OCI-LY7 (cell line): ENCODE results near the gene ZNF729. TPM values are rescaled to one million over a fixed set of nuclear protein-coding genes. Genes with fewer than 3 reads are reported as not detected.

ENCODE experiments used
- BruUV-seq: library from RNA; stranded (reverse); fragments of 400-500 nt; replicated peaks from 2 replicates; lab custom pipeline; 2021; lab: Mats Ljungman, UMichigan
- CTCF ChIA-PET: fragments of 300-600 bp; sonication (Branson Sonifier 250); formaldehyde crosslinking; loops from one replicate; lab custom pipeline; 2022; ENCODE audit warnings: antibody characterized with exemption; ENCODE audit not compliant: unreplicated experiment; lab: Charles Lee
- POLR2A ChIA-PET: fragments of 300-600 bp; sonication (Branson Sonifier 250); formaldehyde crosslinking; loops from one replicate; lab custom pipeline; 2022; ENCODE audit warnings: antibody characterized with exemption; lab: Charles Lee
- DNase-seq: peaks from one replicate; pipeline ENCODE4 v3.0.0-alpha.2; 2015; ENCODE audit warnings: low spot score
- H2AFZ ChIP-seq: fragments of 200-600 bp; sonication (generic), shearing (Covaris generic); 2 replicates; pipeline ENCODE4 v1.6.1; 2014; ENCODE audit warnings: mild to moderate bottlenecking, antibody characterized with exemption, low read length, moderate library complexity
- H3K27ac ChIP-seq: fragments of 200-600 bp; sonication (generic); 2 replicates; pipeline ENCODE4 v1.5.1; 2014; ENCODE audit warnings: mixed run types, low read depth, mild to moderate bottlenecking, moderate library complexity, low read length, inconsistent platforms; ENCODE audit not compliant: poor library complexity, severe bottlenecking
- H3K36me3 ChIP-seq: fragments of 200-600 bp; sonication (generic); 2 replicates; pipeline ENCODE4 v1.6.1; 2014; ENCODE audit warnings: mild to moderate bottlenecking, antibody characterized with exemption, low read length, moderate library complexity, mixed read lengths; ENCODE audit not compliant: insufficient read depth
- H3K4me1 ChIP-seq: fragments of 200-600 bp; sonication (generic); 2 replicates; pipeline ENCODE4 v1.5.1; 2014; ENCODE audit warnings: mild to moderate bottlenecking, low read length; ENCODE audit not compliant: insufficient read depth, poor library complexity, severe bottlenecking
- H3K4me2 ChIP-seq: fragments of 200-600 bp; sonication (generic); 2 replicates; pipeline ENCODE4 v1.6.1; 2014; ENCODE audit warnings: mild to moderate bottlenecking, low read length
- H3K4me3 ChIP-seq: fragments of 200-600 bp; sonication (generic); 2 replicates; pipeline ENCODE4 v1.5.1; 2014; ENCODE audit warnings: mild to moderate bottlenecking, low read depth, low read length; ENCODE audit not compliant: poor library complexity, severe bottlenecking
- H3K79me2 ChIP-seq: fragments of 200-600 bp; sonication (generic); 2 replicates; pipeline ENCODE4 v1.6.1; 2016; ENCODE audit warnings: low read depth, mild to moderate bottlenecking, low read length, moderate library complexity, mixed read lengths; ENCODE audit not compliant: insufficient read depth
- H3K9me2 ChIP-seq: fragments of 200-600 bp; sonication (generic); 2 replicates; pipeline ENCODE4 v1.6.1; 2016; ENCODE audit warnings: mild to moderate bottlenecking, low read length, mixed read lengths; ENCODE audit not compliant: insufficient read depth
- H3K9me3 ChIP-seq: fragments of 200-600 bp; sonication (generic); 2 replicates; pipeline ENCODE4 v1.6.1; 2014; ENCODE audit warnings: mild to moderate bottlenecking, mixed run types, low read length, mixed read lengths
- H4K20me1 ChIP-seq: fragments of 200-600 bp; sonication (generic); 2 replicates; pipeline ENCODE4 v1.6.1; 2014; ENCODE audit warnings: mild to moderate bottlenecking, antibody characterized with exemption, low read length, moderate library complexity, mixed read lengths; ENCODE audit not compliant: insufficient read depth
- EZH2phosphoT487 ChIP-seq: fragments of 200-600 bp; sonication (generic); IDR thresholded peaks from 2 replicates; pipeline ENCODE4 v1.6.1; 2018; ENCODE audit warnings: low read depth, borderline replicate concordance, mild to moderate bottlenecking, mixed run types, antibody characterized with exemption, low read length, moderate library complexity, mixed read lengths
- intact Hi-C: fragments of 100-400 bp; cut with micrococcal nuclease; formaldehyde crosslinking; loops from one replicate; pipeline ENCODE4 v1.10.0; 2022; ENCODE audit not compliant: unreplicated experiment
- total RNA-seq, 2 experiments: library from RNA; depleted of rRNA in 1 of 2; stranded (reverse); fragments of >200 nt in 1 of 2; shearing (Covaris generic) in 1 of 2; gene quantifications; 2 replicates each; pipeline ENCODE4 v1.2.3, GENCODE V29; 2014 to 2022
- TF ChIP-seq, protein P1 (sequence below): fragments of 200-600 bp; sonication (generic); conservative IDR thresholded peaks from 2 replicates; pipeline ENCODE4 v1.5.1; 2014; ENCODE audit warnings: mild to moderate bottlenecking, antibody characterized with exemption, low read length, moderate library complexity, mixed read lengths

The ZNF729 gene
- total RNA-seq, 2 experiments from 2014 or later = not detected

DNA sequence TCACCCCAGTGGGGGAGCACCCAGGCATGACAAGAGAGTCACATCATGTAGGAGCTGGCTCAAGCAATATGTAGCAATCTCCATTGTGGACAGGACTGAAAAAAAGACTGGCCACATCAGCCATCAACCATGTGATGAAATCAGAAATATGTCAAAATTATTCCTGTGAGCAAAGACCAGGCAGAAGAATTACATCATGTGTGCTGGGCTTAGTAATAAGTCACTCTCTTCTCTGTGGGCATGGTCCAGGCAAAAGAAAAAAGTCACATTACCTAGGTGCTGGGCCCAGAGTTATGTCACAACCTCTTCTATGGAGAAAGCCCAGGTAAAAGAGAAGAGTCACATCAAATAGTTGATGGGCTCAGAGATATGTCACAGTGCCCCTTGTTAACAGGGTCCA, 28.3 kb upstream of the ZNF729 start:
- ChIA-PET POLR2A (no interaction called here), CTCF (no interaction called here)
- Histone ChIP-seq H2AFZ (no peak overlapping the region), H3K4me2 (no peak overlapping the region), H3K4me3 (no peak overlapping the region), H3K27ac (no peak overlapping the region), H3K4me1 (no peaks in the 10 kb centered on the region), H3K36me3 (no peaks in the 10 kb centered on the region), H3K79me2 (no peaks in the 10 kb centered on the region), H3K9me3 (no peaks in the 10 kb centered on the region), H3K9me2 (no peaks in the 10 kb centered on the region), H4K20me1 (no peaks in the 10 kb centered on the region)
- intact Hi-C loops = no loop called here
- no peak for DNase-seq
- BruUV-seq = no TSS peak
- TF ChIP-seq, protein P1, sequence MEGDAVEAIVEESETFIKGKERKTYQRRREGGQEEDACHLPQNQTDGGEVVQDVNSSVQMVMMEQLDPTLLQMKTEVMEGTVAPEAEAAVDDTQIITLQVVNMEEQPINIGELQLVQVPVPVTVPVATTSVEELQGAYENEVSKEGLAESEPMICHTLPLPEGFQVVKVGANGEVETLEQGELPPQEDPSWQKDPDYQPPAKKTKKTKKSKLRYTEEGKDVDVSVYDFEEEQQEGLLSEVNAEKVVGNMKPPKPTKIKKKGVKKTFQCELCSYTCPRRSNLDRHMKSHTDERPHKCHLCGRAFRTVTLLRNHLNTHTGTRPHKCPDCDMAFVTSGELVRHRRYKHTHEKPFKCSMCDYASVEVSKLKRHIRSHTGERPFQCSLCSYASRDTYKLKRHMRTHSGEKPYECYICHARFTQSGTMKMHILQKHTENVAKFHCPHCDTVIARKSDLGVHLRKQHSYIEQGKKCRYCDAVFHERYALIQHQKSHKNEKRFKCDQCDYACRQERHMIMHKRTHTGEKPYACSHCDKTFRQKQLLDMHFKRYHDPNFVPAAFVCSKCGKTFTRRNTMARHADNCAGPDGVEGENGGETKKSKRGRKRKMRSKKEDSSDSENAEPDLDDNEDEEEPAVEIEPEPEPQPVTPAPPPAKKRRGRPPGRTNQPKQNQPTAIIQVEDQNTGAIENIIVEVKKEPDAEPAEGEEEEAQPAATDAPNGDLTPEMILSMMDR = no peak
- TF ChIP-seq EZH2phosphoT487 = no peak

DNA sequence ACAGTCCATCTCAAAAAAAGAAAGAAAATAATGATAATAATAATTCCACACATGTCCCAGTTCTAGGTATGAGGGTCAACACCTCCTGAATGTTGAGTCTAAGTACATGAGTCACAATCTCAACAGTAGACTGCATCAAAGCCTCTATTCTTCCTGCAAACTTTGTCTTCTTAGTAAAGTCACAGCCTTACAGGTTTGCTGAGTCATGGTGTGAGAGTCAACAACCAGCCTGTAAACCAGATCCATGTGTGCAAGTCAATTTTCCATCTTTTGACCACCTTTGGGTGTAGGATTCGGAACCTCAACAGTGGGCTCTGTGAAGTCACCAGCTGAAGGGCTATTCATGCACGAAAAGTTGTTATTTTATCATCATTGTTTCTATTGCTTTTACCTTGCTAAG, 25.7 kb upstream of the ZNF729 start:
- H3K9me3 ChIP-seq = no peaks in the 10 kb centered on the region
- no peaks in the 10 kb centered on the region for H3K9me2 ChIP-seq
- H3K4me3 ChIP-seq = no peak overlapping the region
- H3K27ac ChIP-seq = no peak overlapping the region
- intact Hi-C loops = no loop called here
- no peaks in the 10 kb centered on the region for H4K20me1 ChIP-seq
- TF ChIP-seq, protein P1 = no peak
- TF ChIP-seq EZH2phosphoT487 = no peak
- no TSS peak for BruUV-seq
- no peak overlapping the region for H2AFZ ChIP-seq
- H3K4me2 ChIP-seq = no peak overlapping the region
- no peak for DNase-seq
- CTCF ChIA-PET = no interaction called here
- no peaks in the 10 kb centered on the region for H3K79me2 ChIP-seq
- no peaks in the 10 kb centered on the region for H3K36me3 ChIP-seq
- POLR2A ChIA-PET = no interaction called here
- H3K4me1 ChIP-seq = no peaks in the 10 kb centered on the region

DNA sequence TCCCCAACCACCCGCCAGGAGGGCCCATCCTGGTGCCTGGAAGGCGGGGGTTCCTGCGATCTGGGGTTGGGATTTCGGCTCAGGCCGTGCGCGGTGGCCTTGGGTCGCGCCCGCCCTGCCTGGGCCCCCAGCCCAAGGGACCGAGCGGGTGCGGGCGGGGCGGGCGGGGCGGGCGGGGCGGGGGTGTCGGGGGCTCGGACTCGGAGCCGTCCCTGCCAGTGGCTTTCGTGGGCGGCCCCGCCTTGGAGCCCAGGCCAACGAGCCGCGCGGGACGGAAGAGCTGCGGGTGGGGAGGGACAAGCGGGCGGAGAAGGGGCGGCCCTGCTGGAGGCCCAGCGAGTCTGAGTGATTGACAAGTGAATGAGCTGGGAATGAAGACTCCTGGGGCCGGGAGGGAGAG, 24.6 kb upstream of the ZNF729 start:
- Histone ChIP-seq H3K4me2 (no peak overlapping the region), H3K27ac (no peak overlapping the region), H3K4me3 (no peak overlapping the region), H3K79me2 (no peaks in the 10 kb centered on the region), H2AFZ (no peak overlapping the region), H3K9me3 (no peaks in the 10 kb centered on the region), H3K9me2 (no peaks in the 10 kb centered on the region), H3K4me1 (no peaks in the 10 kb centered on the region), H3K36me3 (no peaks in the 10 kb centered on the region), H4K20me1 (no peaks in the 10 kb centered on the region)
- intact Hi-C loops = no loop called here
- no peak for DNase-seq
- BruUV-seq = no TSS peak
- CTCF ChIA-PET = interaction anchor here (0.6 kb wide), 1 partner anchor 31 kb away, joined by 3 read pairs; no protein-coding TSS in a partner anchor
- POLR2A ChIA-PET = no interaction called here
- TF ChIP-seq, protein P1 = no peak
- TF ChIP-seq EZH2phosphoT487 = no peak
